Trophoblast cell (in vitro differentiated cells and primary cell): Measurements from ENCODE around the gene DENND5A.
"Not testable (repeated sequence)": the region's sequence is repeated elsewhere in the genome, so short reads cannot be mapped to it uniquely, and the experiment has no call there.

Experiments used
- DNase-seq, 2 donors: peaks; one replicate each; pipeline ENCODE4 v3.0.0-alpha.2; 2016
- H2AFZ ChIP-seq: 2 replicates; pipeline ENCODE4 v1.6.1; 2013; ENCODE audit warnings: low read length, moderate library complexity, mild to moderate bottlenecking; ENCODE audit not compliant: insufficient read depth, poor library complexity
- H2AK5ac ChIP-seq: 2 replicates; pipeline ENCODE4 v1.6.1; 2013; ENCODE audit warnings: mild to moderate bottlenecking, low read length
- H2BK120ac ChIP-seq: 2 replicates; pipeline ENCODE4 v1.6.1; 2013; ENCODE audit warnings: low read length, mild to moderate bottlenecking, moderate library complexity; ENCODE audit not compliant: insufficient read depth, poor library complexity
- H2BK12ac ChIP-seq: 2 replicates; pipeline ENCODE4 v1.6.1; 2013; ENCODE audit warnings: mild to moderate bottlenecking, low read length, moderate library complexity
- H2BK5ac ChIP-seq: 2 replicates; pipeline ENCODE4 v1.6.1; 2013; ENCODE audit warnings: low read length, low read depth, moderate library complexity, mild to moderate bottlenecking; ENCODE audit not compliant: poor library complexity
- H3K14ac ChIP-seq: 2 replicates; pipeline ENCODE4 v1.6.1; 2013; ENCODE audit warnings: mild to moderate bottlenecking, low read length
- H3K18ac ChIP-seq: 2 replicates; pipeline ENCODE4 v1.6.1; 2013; ENCODE audit warnings: mild to moderate bottlenecking, low read length
- H3K23ac ChIP-seq: 2 replicates; pipeline ENCODE4 v1.6.1; 2013; ENCODE audit warnings: low read length
- H3K27ac ChIP-seq: 2 replicates; pipeline ENCODE4 v1.5.1; 2013; ENCODE audit warnings: low read depth, mild to moderate bottlenecking, inconsistent platforms, low read length, moderate library complexity
- H3K27me3 ChIP-seq: 2 replicates; pipeline ENCODE4 v1.6.1; 2013; ENCODE audit warnings: inconsistent platforms, mild to moderate bottlenecking, low read length, moderate library complexity; ENCODE audit not compliant: insufficient read depth
- H3K36me3 ChIP-seq, 2 experiments: 1 replicate in 1 of 2; 2 replicates in 1 of 2; pipeline ENCODE4 v1.6.1; 2013; ENCODE audit warnings: low read length in 2 of 2, mild to moderate bottlenecking in 2 of 2, moderate library complexity in 1 of 2; ENCODE audit not compliant: insufficient read depth in 2 of 2, control insufficient read depth in 1 of 2
- H3K4ac ChIP-seq: 2 replicates; pipeline ENCODE4 v1.6.1; 2013; ENCODE audit warnings: low read depth, mild to moderate bottlenecking, low read length, moderate library complexity
- H3K4me1 ChIP-seq, 2 experiments: 1 replicate in 1 of 2; 2 replicates in 1 of 2; pipeline ENCODE4 v1.6.1; 2013; ENCODE audit warnings: low read length in 2 of 2, mild to moderate bottlenecking in 2 of 2, moderate library complexity in 1 of 2; ENCODE audit not compliant: insufficient read depth in 2 of 2, control insufficient read depth in 1 of 2
- H3K4me2 ChIP-seq: 2 replicates; pipeline ENCODE4 v1.6.1; 2013; ENCODE audit warnings: inconsistent platforms, mild to moderate bottlenecking, low read length, moderate library complexity
- H3K4me3 ChIP-seq: 2 replicates; pipeline ENCODE4 v1.5.1; 2013; ENCODE audit warnings: mild to moderate bottlenecking, low read depth, low read length, inconsistent platforms
- H3K79me1 ChIP-seq: one replicate; pipeline ENCODE4 v1.6.1; 2013; ENCODE audit warnings: low read length
- H3K79me2 ChIP-seq: 2 replicates; pipeline ENCODE4 v1.6.1; 2013; ENCODE audit warnings: low read length, mild to moderate bottlenecking; ENCODE audit not compliant: control insufficient read depth, insufficient read depth, poor library complexity
- H3K9ac ChIP-seq: 2 replicates; pipeline ENCODE4 v1.6.1; 2013; ENCODE audit warnings: mild to moderate bottlenecking, low read length
- H3K9me3 ChIP-seq: 2 replicates; pipeline ENCODE4 v1.6.1; 2013; ENCODE audit warnings: low read depth, mild to moderate bottlenecking, control low read depth, inconsistent platforms, low read length; ENCODE audit not compliant: insufficient read depth
- H4K12ac ChIP-seq: 2 replicates; pipeline ENCODE4 v1.6.1; 2013; ENCODE audit warnings: low read depth, mild to moderate bottlenecking, low read length, moderate library complexity
- H4K8ac ChIP-seq: 2 replicates; pipeline ENCODE4 v1.6.1; 2013; ENCODE audit warnings: low read depth, mild to moderate bottlenecking, low read length, moderate library complexity
- H4K91ac ChIP-seq: one replicate; pipeline ENCODE4 v1.6.1; 2013; ENCODE audit warnings: low read depth, mild to moderate bottlenecking, low read length, moderate library complexity
- WGBS: extraction: QIAGEN DNeasy Blood & Tissue Kit; methylation state at CpG from one replicate; pipeline ENCODE4 v1.1.7; 2013; ENCODE audit warnings: missing lambda C conversion rate; ENCODE audit not compliant: insufficient read length, insufficient coverage; ENCODE audit errors: extremely low coverage; 5-methylcytosine and 5-hydroxymethylcytosine counted together

DENND5A gene

GRCh38 chr11:9249252-9249651, 15.9 kb downstream of the DENND5A start:
- no peak for DNase-seq
- Histone ChIP-seq H3K9me3 (no peaks in the 10 kb centered on the region), H3K4me3 (no peak overlapping the region), H2AFZ (no peak overlapping the region), H3K4me2 (no peak overlapping the region), H3K79me2 (peaks cover 11% of the 10 kb centered on the region), H2BK120ac (no peak overlapping the region), H3K4me1 (peaks cover 3 to 6% of the 10 kb centered on the region in 2 experiments), H3K18ac (no peak overlapping the region), H3K4ac (no peak overlapping the region), H4K8ac (no peak overlapping the region), H4K91ac (no peak overlapping the region), H3K9ac (no peak overlapping the region), H3K27ac (no peak overlapping the region), H3K27me3 (no peaks in the 10 kb centered on the region), H4K12ac (no peak overlapping the region), H3K23ac (no peak overlapping the region), H2AK5ac (no peak overlapping the region), H2BK12ac (no peak overlapping the region), H3K79me1 (no peaks in the 10 kb centered on the region), H3K14ac (no peak overlapping the region), H3K36me3 (no peaks in the 10 kb centered on the region), H2BK5ac (no peak overlapping the region)
- no CpG with 5 or more reads among the region's 7 CpGs for WGBS

GRCh38 chr11:9247863-9248262, 17.3 kb downstream of the DENND5A start:
- no peak overlapping the region for H2BK12ac ChIP-seq

GRCh38 chr11:9236242-9236641, 28.9 kb downstream of the DENND5A start:
- H4K12ac ChIP-seq, DNase-seq, H4K8ac ChIP-seq, H3K36me3 ChIP-seq, H4K91ac ChIP-seq, H3K4me2 ChIP-seq, H3K14ac ChIP-seq, H2BK12ac ChIP-seq, H3K9me3 ChIP-seq, H3K27ac ChIP-seq, H3K79me1 ChIP-seq, H2BK5ac ChIP-seq, H2AK5ac ChIP-seq, H2BK120ac ChIP-seq, H3K79me2 ChIP-seq, H3K4me1 ChIP-seq, H2AFZ ChIP-seq, H3K9ac ChIP-seq, H3K18ac ChIP-seq, H3K4me3 ChIP-seq, H3K27me3 ChIP-seq, H3K23ac ChIP-seq: not testable (repeated sequence)
- peak overlapping the region; percentile 75 for H3K4ac ChIP-seq
- no CpG with 5 or more reads among the region's 10 CpGs for WGBS

More at GRCh38 chr11:9247863-9248262, 17.3 kb downstream of the DENND5A start:
- no peak overlapping the region for H3K14ac ChIP-seq
- H2AFZ ChIP-seq = no peak overlapping the region
- no peak overlapping the region for H3K9ac ChIP-seq
- H3K27me3 ChIP-seq = no peaks in the 10 kb centered on the region
- no peak overlapping the region for H4K91ac ChIP-seq
- H4K8ac ChIP-seq = no peak overlapping the region
- H3K79me2 ChIP-seq = peaks cover 5% of the 10 kb centered on the region
- H3K79me1 ChIP-seq = no peaks in the 10 kb centered on the region
- H3K4me1 ChIP-seq = peaks cover 3 to 5% of the 10 kb centered on the region in 2 experiments
- no peak overlapping the region for H3K27ac ChIP-seq
- no peak overlapping the region for H2AK5ac ChIP-seq
- H3K4me2 ChIP-seq = no peak overlapping the region
- no peak overlapping the region for H3K4me3 ChIP-seq
- WGBS = no CpG with 5 or more reads among the region's 3 CpGs
- no peak overlapping the region for H3K23ac ChIP-seq
- no peak overlapping the region for H2BK5ac ChIP-seq
- no peak overlapping the region for H3K18ac ChIP-seq
- no peak overlapping the region for H4K12ac ChIP-seq
- DNase-seq = no peak
- peaks cover 0 to 1% of the 10 kb centered on the region in 2 experiments for H3K36me3 ChIP-seq
- H3K9me3 ChIP-seq = no peaks in the 10 kb centered on the region
- H2BK120ac ChIP-seq = no peak overlapping the region
- H3K4ac ChIP-seq = peak overlapping the region; percentile 43

GRCh38 chr11:9232482-9232881, 32.7 kb downstream of the DENND5A start:
- Histone ChIP-seq H3K18ac (no peak overlapping the region), H3K27ac (no peak overlapping the region), H2BK12ac (no peak overlapping the region), H3K27me3 (no peaks in the 10 kb centered on the region), H3K4ac (no peak overlapping the region), H3K4me3 (no peak overlapping the region), H2AK5ac (no peak overlapping the region), H4K12ac (no peak overlapping the region), H4K8ac (no peak overlapping the region), H3K14ac (no peak overlapping the region), H3K9me3 (peaks cover 2% of the 10 kb centered on the region), H3K36me3 (peaks cover 0 to 1% of the 10 kb centered on the region in 2 experiments), H3K23ac (no peak overlapping the region), H3K9ac (no peak overlapping the region), H2BK5ac (no peak overlapping the region), H3K79me2 (peaks cover 7% of the 10 kb centered on the region), H2BK120ac (no peak overlapping the region), H3K4me2 (no peak overlapping the region), H3K79me1 (no peaks in the 10 kb centered on the region), H2AFZ (no peak overlapping the region), H3K4me1 (peaks cover 11 to 13% of the 10 kb centered on the region in 2 experiments), H4K91ac (no peak overlapping the region)
- WGBS = no CpG with 5 or more reads among the region's 3 CpGs
- DNase-seq = no peak
